HepG2 (cell line): ENCODE results near the gene SH3BP5.

Source experiments
- EZH2 ChIP-seq: conservative IDR thresholded peaks from 2 replicates; pipeline ENCODE4 v1.6.1; 2012; ENCODE audit warnings: mild to moderate bottlenecking, low read depth, low read length, moderate library complexity
- FOSL1 ChIP-seq: sonication (generic); formaldehyde crosslinking; IDR thresholded peaks from 2 replicates; pipeline ENCODE4 v1.9.0; 2021; ENCODE audit warnings: missing genetic modification reagents, borderline replicate concordance
- HNRNPUL1 ChIP-seq: fragments of 200-400 bp; formaldehyde crosslinking; IDR thresholded peaks from 2 replicates; pipeline ENCODE4 v1.6.1; 2017; ENCODE audit warnings: low read depth, mild to moderate bottlenecking, low read length, moderate library complexity
- JUN ChIP-seq: sonication (generic); formaldehyde crosslinking; IDR thresholded peaks from 2 replicates; pipeline ENCODE4 v1.4.0; 2020; ENCODE audit warnings: mild to moderate bottlenecking, missing genetic modification reagents
- POLR2AphosphoS5 ChIP-seq: IDR thresholded peaks from 2 replicates; pipeline ENCODE4 v1.6.1; 2012; ENCODE audit warnings: low read depth, low read length
- ZKSCAN1 ChIP-seq: fragments of 150-350 bp; IDR thresholded peaks from 2 replicates; pipeline ENCODE4 v1.6.1; 2014; ENCODE audit warnings: low read length
- ZNF543 ChIP-seq: sonication (generic); formaldehyde crosslinking; IDR thresholded peaks from 2 replicates; pipeline ENCODE4 v1.4.0; 2020; ENCODE audit warnings: mild to moderate bottlenecking, missing genetic modification reagents
- ZSCAN25 ChIP-seq: sonication (generic); formaldehyde crosslinking; IDR thresholded peaks from 2 replicates; pipeline ENCODE4 v1.8.0; 2022; ENCODE audit warnings: mild to moderate bottlenecking, missing genetic modification reagents
- TF ChIP-seq, protein P1 (sequence below): sonication (generic); formaldehyde crosslinking; IDR thresholded peaks from 2 replicates; pipeline ENCODE4 v1.4.0; 2020; ENCODE audit warnings: missing genetic modification reagents
- TF ChIP-seq, protein P2 (sequence below): sonication (generic); formaldehyde crosslinking; IDR thresholded peaks from 2 replicates; pipeline ENCODE4 v1.8.1; 2023; ENCODE audit warnings: missing genetic modification reagents, mild to moderate bottlenecking, borderline replicate concordance

DNA sequence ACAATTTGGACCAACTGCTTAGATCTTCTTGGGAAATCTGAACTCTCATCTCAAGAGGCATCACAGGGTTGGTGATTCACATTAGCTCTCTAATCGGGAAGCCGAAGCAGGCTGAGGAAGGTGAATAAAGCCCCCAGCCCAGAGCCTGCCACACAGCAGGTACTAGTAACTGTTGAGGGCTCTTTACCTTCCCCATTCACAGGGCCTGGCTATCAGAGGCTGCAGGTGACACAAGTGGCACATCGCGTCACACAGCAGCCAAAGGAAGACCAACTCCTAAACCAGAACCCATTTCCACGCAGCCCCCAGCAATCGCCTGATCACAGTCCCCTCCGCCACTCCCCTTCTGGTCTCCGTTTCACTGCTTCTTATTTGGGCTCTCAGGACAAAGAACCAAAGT is 29.2 kb downstream of the SH3BP5 start:
- TF ChIP-seq JUN (CRISPR knock-in tag) = no peak
- TF ChIP-seq, protein P1, sequence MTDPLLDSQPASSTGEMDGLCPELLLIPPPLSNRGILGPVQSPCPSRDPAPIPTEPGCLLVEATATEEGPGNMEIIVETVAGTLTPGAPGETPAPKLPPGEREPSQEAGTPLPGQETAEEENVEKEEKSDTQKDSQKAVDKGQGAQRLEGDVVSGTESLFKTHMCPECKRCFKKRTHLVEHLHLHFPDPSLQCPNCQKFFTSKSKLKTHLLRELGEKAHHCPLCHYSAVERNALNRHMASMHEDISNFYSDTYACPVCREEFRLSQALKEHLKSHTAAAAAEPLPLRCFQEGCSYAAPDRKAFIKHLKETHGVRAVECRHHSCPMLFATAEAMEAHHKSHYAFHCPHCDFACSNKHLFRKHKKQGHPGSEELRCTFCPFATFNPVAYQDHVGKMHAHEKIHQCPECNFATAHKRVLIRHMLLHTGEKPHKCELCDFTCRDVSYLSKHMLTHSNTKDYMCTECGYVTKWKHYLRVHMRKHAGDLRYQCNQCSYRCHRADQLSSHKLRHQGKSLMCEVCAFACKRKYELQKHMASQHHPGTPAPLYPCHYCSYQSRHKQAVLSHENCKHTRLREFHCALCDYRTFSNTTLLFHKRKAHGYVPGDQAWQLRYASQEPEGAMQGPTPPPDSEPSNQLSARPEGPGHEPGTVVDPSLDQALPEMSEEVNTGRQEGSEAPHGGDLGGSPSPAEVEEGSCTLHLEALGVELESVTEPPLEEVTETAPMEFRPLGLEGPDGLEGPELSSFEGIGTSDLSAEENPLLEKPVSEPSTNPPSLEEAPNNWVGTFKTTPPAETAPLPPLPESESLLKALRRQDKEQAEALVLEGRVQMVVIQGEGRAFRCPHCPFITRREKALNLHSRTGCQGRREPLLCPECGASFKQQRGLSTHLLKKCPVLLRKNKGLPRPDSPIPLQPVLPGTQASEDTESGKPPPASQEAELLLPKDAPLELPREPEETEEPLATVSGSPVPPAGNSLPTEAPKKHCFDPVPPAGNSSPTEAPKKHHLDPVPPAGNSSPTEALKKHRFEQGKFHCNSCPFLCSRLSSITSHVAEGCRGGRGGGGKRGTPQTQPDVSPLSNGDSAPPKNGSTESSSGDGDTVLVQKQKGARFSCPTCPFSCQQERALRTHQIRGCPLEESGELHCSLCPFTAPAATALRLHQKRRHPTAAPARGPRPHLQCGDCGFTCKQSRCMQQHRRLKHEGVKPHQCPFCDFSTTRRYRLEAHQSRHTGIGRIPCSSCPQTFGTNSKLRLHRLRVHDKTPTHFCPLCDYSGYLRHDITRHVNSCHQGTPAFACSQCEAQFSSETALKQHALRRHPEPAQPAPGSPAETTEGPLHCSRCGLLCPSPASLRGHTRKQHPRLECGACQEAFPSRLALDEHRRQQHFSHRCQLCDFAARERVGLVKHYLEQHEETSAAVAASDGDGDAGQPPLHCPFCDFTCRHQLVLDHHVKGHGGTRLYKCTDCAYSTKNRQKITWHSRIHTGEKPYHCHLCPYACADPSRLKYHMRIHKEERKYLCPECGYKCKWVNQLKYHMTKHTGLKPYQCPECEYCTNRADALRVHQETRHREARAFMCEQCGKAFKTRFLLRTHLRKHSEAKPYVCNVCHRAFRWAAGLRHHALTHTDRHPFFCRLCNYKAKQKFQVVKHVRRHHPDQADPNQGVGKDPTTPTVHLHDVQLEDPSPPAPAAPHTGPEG (CRISPR knock-in tag) = no peak
- TF ChIP-seq, protein P2, sequence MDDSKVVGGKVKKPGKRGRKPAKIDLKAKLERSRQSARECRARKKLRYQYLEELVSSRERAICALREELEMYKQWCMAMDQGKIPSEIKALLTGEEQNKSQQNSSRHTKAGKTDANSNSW (CRISPR knock-in tag) = no peak
- TF ChIP-seq FOSL1 (CRISPR knock-in tag) = no peak
- no peak for TF ChIP-seq EZH2
- no peak for TF ChIP-seq ZNF543 (CRISPR knock-in tag)
- no peak for TF ChIP-seq ZSCAN25 (CRISPR knock-in tag)
- TF ChIP-seq HNRNPUL1 = no peak
- TF ChIP-seq ZKSCAN1 = no peak
- no peak for TF ChIP-seq POLR2AphosphoS5
